ENCODE data around the gene ZAR1. TPM values are rescaled to one million over a fixed set of nuclear protein-coding genes. Genes with fewer than 3 reads are reported as not detected.

Gene ZAR1
- total RNA-seq, 2 donors from 2014 or later = 0.68 to 1.8 TPM

GRCh38 chr4:48454591-48454990 is 35.5 kb upstream of the ZAR1 start:
- no peaks in the 10 kb centered on the region for H3K4me1 ChIP-seq (ENCODE audit: control insufficient read depth in 1 of 2, low read depth in 2 of 2)
- no peak for DNase-seq (ENCODE audit: low spot score)
- TF ChIP-seq CTCF (IDR thresholded peaks at IDR 0.05) = no peak
- ATAC-seq (ENCODE audit: insufficient number of reproducible peaks, low FRiP score, low read depth) = no peak
- no peaks in the 10 kb centered on the region for H3K36me3 ChIP-seq
- H3K4me3 ChIP-seq = no peak overlapping the region
- no peaks in the 10 kb centered on the region for H3K9me3 ChIP-seq
- H3K27me3 ChIP-seq (replicated peaks; ENCODE audit: insufficient read depth) = no peaks in the 10 kb centered on the region
- no peak overlapping the region for H3K27ac ChIP-seq

GRCh38 chr4:48461000-48461399 is 29.1 kb upstream of the ZAR1 start:
- Histone ChIP-seq H3K4me3 (no peak overlapping the region), H3K9me3 (no peaks in the 10 kb centered on the region), H3K27ac (no peak overlapping the region), H3K36me3 (no peaks in the 10 kb centered on the region), H3K27me3 (replicated peaks; ENCODE audit: insufficient read depth) (no peaks in the 10 kb centered on the region), H3K4me1 (ENCODE audit: control insufficient read depth in 1 of 2, low read depth in 2 of 2) (no peaks in the 10 kb centered on the region)
- DNase-seq (ENCODE audit: low spot score) = no peak
- ATAC-seq (ENCODE audit: insufficient number of reproducible peaks, low FRiP score, low read depth) = no peak
- no peak for TF ChIP-seq CTCF (IDR thresholded peaks at IDR 0.05)

GRCh38 chr4:48462363-48462762 is 27.7 kb upstream of the ZAR1 start:
- DNase-seq (ENCODE audit: low spot score) = no peak
- no peak overlapping the region for H3K4me3 ChIP-seq
- H3K27me3 ChIP-seq (replicated peaks; ENCODE audit: insufficient read depth) = no peaks in the 10 kb centered on the region
- H3K4me1 ChIP-seq (ENCODE audit: control insufficient read depth in 1 of 2, low read depth in 2 of 2) = no peaks in the 10 kb centered on the region
- no peak overlapping the region for H3K27ac ChIP-seq
- no peaks in the 10 kb centered on the region for H3K36me3 ChIP-seq
- TF ChIP-seq CTCF (IDR thresholded peaks at IDR 0.05) = no peak
- H3K9me3 ChIP-seq = no peaks in the 10 kb centered on the region
- no peak for ATAC-seq (ENCODE audit: insufficient number of reproducible peaks, low FRiP score, low read depth)

- TF ChIP-seq CTCF (IDR thresholded peaks at IDR 0.05) = no peak
- Histone ChIP-seq H3K4me1 (ENCODE audit: control insufficient read depth in 1 of 2, low read depth in 2 of 2) (no peaks in the 10 kb centered on the region), H3K9me3 (no peaks in the 10 kb centered on the region), H3K4me3 (no peak overlapping the region), H3K27ac (no peak overlapping the region), H3K36me3 (no peaks in the 10 kb centered on the region), H3K27me3 (replicated peaks; ENCODE audit: insufficient read depth) (no peaks in the 10 kb centered on the region)
- ATAC-seq (ENCODE audit: insufficient number of reproducible peaks, low FRiP score, low read depth) (no peak), DNase-seq (ENCODE audit: low spot score) (no peak)
Observed at GRCh38 chr4:48467442-48467841, 22.6 kb upstream of the ZAR1 start.

GRCh38 chr4:48467891-48468290 is 22.2 kb upstream of the ZAR1 start:
- no peaks in the 10 kb centered on the region for H3K27me3 ChIP-seq (replicated peaks; ENCODE audit: insufficient read depth)
- H3K4me1 ChIP-seq (ENCODE audit: control insufficient read depth in 1 of 2, low read depth in 2 of 2) = no peaks in the 10 kb centered on the region
- no peak for ATAC-seq (ENCODE audit: insufficient number of reproducible peaks, low FRiP score, low read depth)
- no peaks in the 10 kb centered on the region for H3K9me3 ChIP-seq
- H3K4me3 ChIP-seq = no peak overlapping the region
- no peaks in the 10 kb centered on the region for H3K36me3 ChIP-seq
- no peak overlapping the region for H3K27ac ChIP-seq
- no peak for DNase-seq (ENCODE audit: low spot score)
- TF ChIP-seq CTCF (IDR thresholded peaks at IDR 0.05) = no peak

Data from thoracic aorta (tissue), 2 donors.